Esophagus muscularis mucosa (tissue), 3 donors: ENCODE measurements around the gene SWAP70.

Experiments
- CTCF ChIP-seq, 3 experiments: fragments of 200-600 bp in 2 of 3; fragments of 450-650 bp in 1 of 3; sonication (generic) in 2 of 3; IDR thresholded peaks; one replicate each; pipeline ENCODE4 v1.5.1; 2017 to 2019; ENCODE audit warnings: antibody characterized with exemption in 3 of 3, mild to moderate bottlenecking in 2 of 3, moderate library complexity in 1 of 3
- POLR2AphosphoS5 ChIP-seq, 2 donors: sonication (generic); formaldehyde crosslinking; IDR thresholded peaks; one replicate each; pipeline ENCODE4 v1.6.1; 2017; ENCODE audit warnings: antibody characterized with exemption in 2 of 2

- TF ChIP-seq CTCF (IDR thresholded peaks at IDR 0.05) (peak; percentile 71 to 85 (median 80)), POLR2AphosphoS5 (IDR thresholded peaks at IDR 0.05) (peak; percentile 37 to 56)
These were observed 84.6 kb downstream of the SWAP70 start for GRCh38 chr11:9748361-9748970.
